OCI-LY3 (cell line): ENCODE results near the gene VPS26C.
"Not testable (repeated sequence)": the region's sequence is repeated elsewhere in the genome, so short reads cannot be mapped to it uniquely, and the experiment has no call there.

ENCODE experiments used
- H2AFZ ChIP-seq: fragments of 200-600, 300-600 bp; shearing (Covaris generic); 2 replicates; pipeline ENCODE4 v1.6.0; 2014; ENCODE audit warnings: antibody characterized with exemption, low read depth, low read length
- H3K27ac ChIP-seq: fragments of 200-600, 300-600 bp; sonication (generic); 2 replicates; pipeline ENCODE4 v1.5.1; 2014; ENCODE audit warnings: mild to moderate bottlenecking, low read length, moderate library complexity, mixed read lengths
- H3K27me3 ChIP-seq: fragments of 200-600, 300-600 bp; sonication (generic); 2 replicates; pipeline ENCODE4 v1.6.1; 2014; ENCODE audit warnings: low read depth, low read length, mixed read lengths
- H3K36me3 ChIP-seq: fragments of 200-600, 300-600 bp; sonication (generic); replicated peaks from 2 replicates; pipeline ENCODE3; 2014; ENCODE audit warnings: low read depth, low read length, mixed read lengths
- H3K4me1 ChIP-seq: fragments of 300-600, 200-600 bp; sonication (generic); 2 replicates; pipeline ENCODE4 v1.6.1; 2014; ENCODE audit warnings: low read length, mixed read lengths
- H3K4me2 ChIP-seq: fragments of 200-600, 300-600 bp; sonication (generic); 2 replicates; pipeline ENCODE4 v1.6.1; 2014; ENCODE audit warnings: low read length, mixed read lengths
- H3K4me3 ChIP-seq: fragments of 300-600, 200-600 bp; sonication (generic); 2 replicates; pipeline ENCODE4 v1.5.1; 2014; ENCODE audit warnings: antibody characterized with exemption, mild to moderate bottlenecking, low read length, moderate library complexity
- H3K79me2 ChIP-seq: fragments of 300-600, 200-600 bp; shearing (Covaris generic); 2 replicates; pipeline ENCODE4 v1.6.1; 2014; ENCODE audit warnings: mild to moderate bottlenecking, low read length, mixed read lengths
- H3K9ac ChIP-seq: fragments of 300-600, 200-600 bp; shearing (Covaris generic); 2 replicates; pipeline ENCODE4 v1.6.0; 2014; ENCODE audit warnings: mild to moderate bottlenecking, low read length, moderate library complexity
- H3K9me3 ChIP-seq: fragments of 200-600, 300-600 bp; shearing (Covaris generic); 2 replicates; pipeline ENCODE4 v1.6.1; 2014; ENCODE audit warnings: low read length, mixed read lengths; ENCODE audit not compliant: insufficient read depth
- H4K20me1 ChIP-seq: fragments of 200-600, 300-600 bp; sonication (generic); 2 replicates; pipeline ENCODE4 v1.6.1; 2016; ENCODE audit warnings: low read length, mixed read lengths; ENCODE audit not compliant: insufficient read depth
- CTCF ChIP-seq: fragments of 200-600, 300-600 bp; sonication (generic); IDR thresholded peaks from 2 replicates; pipeline ENCODE4 v1.5.1; 2014; ENCODE audit warnings: antibody characterized with exemption, low read length, low read depth
- EZH2phosphoT487 ChIP-seq: fragments of 200-600 bp; shearing (Covaris generic); IDR thresholded peaks from 2 replicates; pipeline ENCODE4 v1.6.1; 2018; ENCODE audit warnings: antibody characterized with exemption, mixed run types, low read depth

VPS26C gene

DNA sequence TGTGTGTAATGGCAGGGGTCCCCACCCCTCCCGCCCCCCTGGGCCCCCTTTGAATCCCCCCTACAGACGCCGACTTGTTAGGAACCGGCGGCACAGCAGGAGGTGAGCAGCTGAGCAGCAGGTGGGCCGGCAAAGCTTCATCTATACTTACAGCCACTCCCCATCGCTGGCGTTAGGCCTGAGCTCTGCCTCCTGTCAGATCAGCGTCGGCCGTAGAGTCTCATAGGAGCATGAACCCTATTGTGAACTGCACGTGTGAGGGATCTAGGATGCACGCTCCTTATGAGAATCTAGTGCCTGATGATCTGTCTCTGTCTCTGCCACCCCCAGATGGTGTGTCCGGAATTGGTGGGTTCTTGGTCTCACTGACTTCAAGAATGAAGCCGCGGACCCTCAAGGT is 14.9 kb upstream of the VPS26C start:
- H3K79me2 ChIP-seq = no peaks in the 10 kb centered on the region
- H2AFZ ChIP-seq = no peak overlapping the region
- H3K4me2 ChIP-seq = peak overlapping the region; percentile 40; the same call in 1 of the 2 replicates
- peak overlapping the region; percentile 58 for H3K4me3 ChIP-seq
- no peaks in the 10 kb centered on the region for H4K20me1 ChIP-seq
- H3K4me1 ChIP-seq = no peaks in the 10 kb centered on the region
- no peak for TF ChIP-seq CTCF
- no peak for TF ChIP-seq EZH2phosphoT487
- H3K27me3 ChIP-seq = no peaks in the 10 kb centered on the region
- no peak overlapping the region for H3K9ac ChIP-seq
- H3K36me3 ChIP-seq = no peaks in the 10 kb centered on the region
- no peaks in the 10 kb centered on the region for H3K9me3 ChIP-seq
- H3K27ac ChIP-seq = no peak overlapping the region

GRCh38 chr21:37281579-37281978 is 14.4 kb upstream of the VPS26C start:
- Histone ChIP-seq H4K20me1 (no peaks in the 10 kb centered on the region), H3K4me1 (no peaks in the 10 kb centered on the region), H3K79me2 (no peaks in the 10 kb centered on the region), H3K4me3 (peak overlapping the region; percentile 52), H3K9ac (no peak overlapping the region), H3K9me3 (no peaks in the 10 kb centered on the region), H2AFZ (0 out of 2 replicates have a peak overlapping the region, but pooled peaks have one; percentile 31), H3K27ac (no peak overlapping the region), H3K27me3 (no peaks in the 10 kb centered on the region), H3K4me2 (peak overlapping the region; percentile 67), H3K36me3 (no peaks in the 10 kb centered on the region)
- TF ChIP-seq CTCF (no peak), EZH2phosphoT487 (no peak)

DNA sequence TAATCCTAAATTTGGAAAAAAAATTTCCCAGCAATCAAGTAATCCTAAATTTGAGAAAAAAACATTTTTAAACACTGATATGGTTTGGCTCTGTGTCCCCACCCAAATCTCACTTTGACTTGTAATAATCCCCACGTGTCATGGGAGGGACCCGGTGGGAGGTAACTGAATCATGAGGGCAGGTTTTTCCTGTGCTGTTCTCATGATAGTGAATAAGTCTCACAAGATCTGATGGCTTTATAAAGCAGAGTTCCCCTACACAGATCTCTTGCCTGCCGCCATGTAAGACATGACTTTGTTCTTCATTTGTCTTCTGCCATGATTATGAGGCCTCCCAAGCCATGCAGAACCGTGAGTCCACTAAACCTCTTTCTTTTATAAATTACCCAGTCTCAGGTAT is 12.1 kb upstream of the VPS26C start:
- H3K9me3 ChIP-seq, H3K36me3 ChIP-seq, H3K4me3 ChIP-seq, H3K4me2 ChIP-seq, H3K9ac ChIP-seq, H3K27me3 ChIP-seq, H4K20me1 ChIP-seq, H3K27ac ChIP-seq, H3K4me1 ChIP-seq, H3K79me2 ChIP-seq, H2AFZ ChIP-seq: not testable (repeated sequence)

GRCh38 chr21:37278199-37278598 is 11.1 kb upstream of the VPS26C start:
- Histone ChIP-seq H3K4me3 (no peak overlapping the region), H3K4me2 (no peak overlapping the region), H3K9me3 (no peaks in the 10 kb centered on the region), H3K4me1 (peaks cover 11% of the 10 kb centered on the region), H3K36me3 (no peaks in the 10 kb centered on the region), H3K27ac (no peak overlapping the region), H4K20me1 (no peaks in the 10 kb centered on the region), H3K27me3 (no peaks in the 10 kb centered on the region), H3K9ac (no peak overlapping the region), H2AFZ (no peak overlapping the region), H3K79me2 (no peaks in the 10 kb centered on the region)
- TF ChIP-seq CTCF = no peak
- TF ChIP-seq EZH2phosphoT487 = no peak

- H2AFZ ChIP-seq = no peak overlapping the region
- H3K4me3 ChIP-seq = no peak overlapping the region
- H3K4me2 ChIP-seq = no peak overlapping the region
- H3K36me3 ChIP-seq = no peaks in the 10 kb centered on the region
- no peaks in the 10 kb centered on the region for H3K9me3 ChIP-seq
- peaks cover 11% of the 10 kb centered on the region for H3K4me1 ChIP-seq
- H3K79me2 ChIP-seq = no peaks in the 10 kb centered on the region
- no peaks in the 10 kb centered on the region for H3K27me3 ChIP-seq
- TF ChIP-seq CTCF (no peak), EZH2phosphoT487 (no peak)
- H4K20me1 ChIP-seq = no peaks in the 10 kb centered on the region
- no peak overlapping the region for H3K27ac ChIP-seq
- no peak overlapping the region for H3K9ac ChIP-seq
Measured at GRCh38 chr21:37276377-37276776, 9.2 kb upstream of the VPS26C start.
